Measurements from ENCODE around the gene KDM2B. TPM values are rescaled to one million over a fixed set of nuclear protein-coding genes. Genes with fewer than 3 reads are reported as not detected.

Gene KDM2B
- total RNA-seq, 1 donor from 2014 or later, result 23.8 TPM

DNA sequence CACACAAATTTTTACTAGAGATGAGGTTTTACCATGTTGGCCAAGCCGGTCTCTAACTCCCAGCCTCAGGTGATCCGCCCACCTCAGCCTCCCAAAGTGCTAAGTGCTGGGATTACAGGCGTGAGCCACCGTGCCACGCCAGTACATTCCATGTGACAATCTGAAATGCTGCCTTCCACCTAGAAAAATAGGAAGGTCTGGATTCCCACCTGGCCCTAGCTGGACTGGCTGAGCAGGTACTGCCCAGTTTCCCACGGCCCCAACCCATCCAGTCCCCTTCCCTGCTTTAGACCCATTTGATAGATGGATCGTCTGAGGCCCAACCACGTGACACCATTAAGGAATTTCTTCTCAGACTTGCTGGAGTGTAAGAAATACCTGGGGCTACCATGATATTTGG is 55.4 kb downstream of the KDM2B start:
- TF ChIP-seq, protein P1, sequence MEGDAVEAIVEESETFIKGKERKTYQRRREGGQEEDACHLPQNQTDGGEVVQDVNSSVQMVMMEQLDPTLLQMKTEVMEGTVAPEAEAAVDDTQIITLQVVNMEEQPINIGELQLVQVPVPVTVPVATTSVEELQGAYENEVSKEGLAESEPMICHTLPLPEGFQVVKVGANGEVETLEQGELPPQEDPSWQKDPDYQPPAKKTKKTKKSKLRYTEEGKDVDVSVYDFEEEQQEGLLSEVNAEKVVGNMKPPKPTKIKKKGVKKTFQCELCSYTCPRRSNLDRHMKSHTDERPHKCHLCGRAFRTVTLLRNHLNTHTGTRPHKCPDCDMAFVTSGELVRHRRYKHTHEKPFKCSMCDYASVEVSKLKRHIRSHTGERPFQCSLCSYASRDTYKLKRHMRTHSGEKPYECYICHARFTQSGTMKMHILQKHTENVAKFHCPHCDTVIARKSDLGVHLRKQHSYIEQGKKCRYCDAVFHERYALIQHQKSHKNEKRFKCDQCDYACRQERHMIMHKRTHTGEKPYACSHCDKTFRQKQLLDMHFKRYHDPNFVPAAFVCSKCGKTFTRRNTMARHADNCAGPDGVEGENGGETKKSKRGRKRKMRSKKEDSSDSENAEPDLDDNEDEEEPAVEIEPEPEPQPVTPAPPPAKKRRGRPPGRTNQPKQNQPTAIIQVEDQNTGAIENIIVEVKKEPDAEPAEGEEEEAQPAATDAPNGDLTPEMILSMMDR (conservative IDR thresholded peaks at IDR 0.05; ENCODE audit: low read depth, low read length), result no peak
- no peak overlapping the region for H3K4me3 ChIP-seq (ENCODE audit: low read depth, low read length)
- DNase-seq (ENCODE audit: low read depth), result no peak

GRCh38 chr12:121524196-121524916 is 56.5 kb downstream of the KDM2B start:
- no peak for DNase-seq (ENCODE audit: low read depth)
- no peak overlapping the region for H3K4me3 ChIP-seq (ENCODE audit: low read depth, low read length)

GRCh38 chr12:121523741-121524140 is 57.1 kb downstream of the KDM2B start:
- H3K4me3 ChIP-seq (ENCODE audit: low read depth, low read length), result no peak overlapping the region
- DNase-seq (ENCODE audit: low read depth), result no peak
- TF ChIP-seq, protein P1 (conservative IDR thresholded peaks at IDR 0.05; ENCODE audit: low read depth, low read length), result no peak

More at GRCh38 chr12:121524196-121524916, 56.5 kb downstream of the KDM2B start:
- TF ChIP-seq, protein P1 (conservative IDR thresholded peaks at IDR 0.05; ENCODE audit: low read depth, low read length), result no peak

- H3K4me3 ChIP-seq (ENCODE audit: low read depth, low read length), result no peak overlapping the region
- TF ChIP-seq, protein P1 (conservative IDR thresholded peaks at IDR 0.05; ENCODE audit: low read depth, low read length), result no peak
- DNase-seq (ENCODE audit: low read depth), result no peak
Measured at GRCh38 chr12:121522971-121523370, 57.9 kb downstream of the KDM2B start.

GRCh38 chr12:121520586-121521086 is 60.2 kb downstream of the KDM2B start:
- no peak overlapping the region for H3K4me3 ChIP-seq (ENCODE audit: low read depth, low read length)
- no peak for DNase-seq (ENCODE audit: low read depth)
- TF ChIP-seq, protein P1 (conservative IDR thresholded peaks at IDR 0.05; ENCODE audit: low read depth, low read length), result no peak

- TF ChIP-seq, protein P1 (conservative IDR thresholded peaks at IDR 0.05; ENCODE audit: low read depth, low read length), result no peak
- H3K4me3 ChIP-seq (ENCODE audit: low read depth, low read length), result no peak overlapping the region
- DNase-seq (ENCODE audit: low read depth), result no peak
Measured at GRCh38 chr12:121520119-121520518, 60.7 kb downstream of the KDM2B start.

- H3K4me3 ChIP-seq (ENCODE audit: low read depth, low read length), result no peak overlapping the region
- no peak for DNase-seq (ENCODE audit: low read depth)
- TF ChIP-seq, protein P1 (conservative IDR thresholded peaks at IDR 0.05; ENCODE audit: low read depth, low read length), result no peak
Measured at GRCh38 chr12:121519227-121519626, 61.6 kb downstream of the KDM2B start.
